Embryonic facial prominence (tissue), 1 donor: ENCODE results near the gene NUDT3.
"Not testable (repeated sequence)": the region's sequence is repeated elsewhere in the genome, so short reads cannot be mapped to it uniquely, and the experiment has no call there.

Experiments used
- DNase-seq: peaks from one replicate; pipeline ENCODE4 v3.0.0-alpha.2; 2016; ENCODE audit errors: extremely low spot score

The NUDT3 gene

DNA sequence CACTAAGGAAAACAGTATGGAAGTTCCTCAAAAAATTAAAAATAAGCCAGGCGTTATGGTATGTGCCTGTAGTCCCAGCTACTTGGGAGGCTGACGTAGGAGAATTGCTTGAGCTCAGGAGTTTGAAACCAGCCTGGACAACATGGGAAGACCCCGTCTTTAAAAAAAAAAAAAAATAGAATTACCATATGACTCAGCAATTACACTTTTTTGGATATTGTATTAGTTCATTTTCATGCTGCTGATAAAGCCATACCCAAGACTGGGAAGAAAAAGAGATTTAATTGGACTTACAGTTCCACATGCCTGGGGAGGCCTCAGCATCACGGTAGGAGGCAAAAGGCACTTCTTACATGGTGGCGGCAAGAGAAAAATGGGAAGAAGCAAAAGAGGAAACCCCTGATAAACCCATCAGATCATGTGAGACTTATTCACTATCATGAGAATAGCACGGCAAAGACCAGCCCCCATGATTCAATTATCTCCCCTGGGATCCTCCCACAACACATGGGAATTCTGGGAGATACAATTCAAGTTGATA is 132.9 kb downstream of the NUDT3 start:
- no peak for DNase-seq

DNA sequence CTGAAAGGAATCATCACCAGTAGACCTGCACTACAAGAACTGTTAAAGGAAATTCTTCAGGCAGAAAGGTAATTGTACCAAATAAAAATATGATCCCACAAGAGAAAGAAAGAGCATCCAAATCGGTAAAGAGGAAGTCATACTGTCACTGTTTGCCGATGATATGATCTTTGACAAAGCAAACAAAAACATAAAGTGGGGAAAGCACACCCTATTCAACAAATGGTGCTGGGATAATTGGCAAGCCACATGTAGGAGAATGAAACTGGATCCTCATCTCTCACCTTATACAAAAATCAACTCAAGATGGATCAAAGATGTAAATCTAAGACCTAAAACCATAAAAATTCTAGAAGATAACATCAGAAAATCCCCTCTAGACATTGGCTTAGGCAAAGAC is 140.1 kb downstream of the NUDT3 start:
- not testable (repeated sequence) for DNase-seq

GRCh38 chr6:34249469-34250261 is 142.8 kb downstream of the NUDT3 start:
- DNase-seq, result no peak

- DNase-seq, result peak; percentile 89
Measured at GRCh38 chr6:34248727-34249468, 143.6 kb downstream of the NUDT3 start, which contains the start of gene SMIM29. TSS of gene SMIM29 (minus strand) at chr6:34249006. CDS start at chr6:34247791, 1,215 bp downstream.

DNA sequence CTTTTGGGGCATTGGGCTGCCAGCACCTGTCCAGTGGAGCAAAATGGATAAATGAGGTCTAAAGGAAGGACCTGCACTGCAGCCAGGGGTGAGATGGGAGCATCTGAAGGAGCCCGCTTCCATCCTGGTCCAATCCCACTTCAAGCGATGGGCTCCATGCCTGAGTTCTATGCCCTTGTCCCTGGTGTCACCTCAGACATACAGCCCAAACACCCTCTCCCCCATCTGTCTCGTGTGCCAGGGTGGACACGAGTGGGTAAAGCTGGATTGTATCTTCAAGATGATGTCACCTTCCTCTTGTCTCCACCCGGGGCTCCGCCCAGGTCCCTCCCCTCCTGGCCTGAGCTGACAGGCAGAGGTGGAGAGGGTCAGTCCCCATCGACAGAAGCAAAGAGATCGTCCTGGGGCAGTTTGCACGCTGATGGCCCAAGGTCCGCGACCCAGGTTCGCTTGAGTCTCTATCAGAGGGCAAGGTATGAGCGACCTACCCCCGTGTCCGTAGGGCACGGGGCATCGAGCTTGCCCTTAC is 144.2 kb downstream of the NUDT3 start:
- no peak for DNase-seq

GRCh38 chr6:34247481-34248197 is 144.8 kb downstream of the NUDT3 start:
- no peak for DNase-seq

DNA sequence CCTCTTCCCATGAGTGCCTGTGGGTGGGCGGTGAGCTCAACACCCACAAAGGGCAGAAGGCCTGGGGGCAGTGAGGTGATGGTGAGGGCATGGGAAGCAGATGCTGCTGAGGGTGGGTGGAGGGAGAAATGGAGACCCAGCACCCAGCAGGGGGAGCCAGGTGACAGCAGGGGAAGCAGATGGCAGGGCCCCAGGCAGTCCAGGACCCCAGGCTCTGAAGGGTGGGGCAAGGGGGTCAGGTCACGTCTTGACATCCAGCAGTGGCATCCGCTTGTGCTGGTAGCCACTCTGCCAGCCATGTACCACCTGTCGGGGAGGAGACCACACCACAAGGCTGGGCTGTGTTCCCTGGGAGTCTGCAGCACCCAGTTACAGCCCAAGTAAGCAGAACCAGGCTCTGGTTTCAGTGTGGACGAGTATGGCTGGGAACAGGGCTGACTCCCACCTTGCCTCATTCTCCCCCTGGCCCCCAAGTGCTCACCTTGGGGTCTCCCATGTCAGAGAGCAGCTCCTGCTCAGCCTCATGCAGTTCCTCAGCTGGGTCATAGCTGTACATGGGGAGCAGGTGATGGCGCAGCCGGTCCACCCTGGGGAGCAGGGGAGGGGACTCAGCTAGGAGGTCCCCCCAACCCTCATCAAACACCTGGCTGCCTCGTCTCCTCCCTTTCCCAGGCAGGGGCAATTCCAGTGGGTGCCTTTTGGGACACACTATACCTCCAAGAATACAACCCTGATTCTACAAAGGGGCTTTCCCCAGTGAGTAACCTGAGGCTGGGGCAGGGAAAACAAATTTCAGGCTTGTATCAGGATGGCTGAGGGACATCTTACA is 145.7 kb downstream of the NUDT3 start:
- no peak for DNase-seq

- no peak for DNase-seq
Measured at GRCh38 chr6:34246249-34246562, 146.3 kb downstream of the NUDT3 start.

DNA sequence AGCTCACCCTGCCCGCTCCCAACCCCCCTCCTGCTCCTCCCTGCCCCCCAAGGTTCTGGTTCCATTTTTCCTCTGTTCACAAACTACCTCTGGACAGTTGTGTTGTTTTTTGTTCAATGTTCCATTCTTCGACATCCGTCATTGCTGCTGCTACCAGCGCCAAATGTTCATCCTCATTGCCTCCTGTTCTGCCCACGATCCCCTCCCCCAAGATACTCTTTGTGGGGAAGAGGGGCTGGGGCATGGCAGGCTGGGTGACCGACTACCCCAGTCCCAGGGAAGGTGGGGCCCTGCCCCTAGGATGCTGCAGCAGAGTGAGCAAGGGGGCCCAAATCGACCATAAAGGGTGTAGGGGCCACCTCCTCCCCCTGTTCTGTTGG is 146.7 kb downstream of the NUDT3 start:
- DNase-seq, result not testable (repeated sequence)

DNA sequence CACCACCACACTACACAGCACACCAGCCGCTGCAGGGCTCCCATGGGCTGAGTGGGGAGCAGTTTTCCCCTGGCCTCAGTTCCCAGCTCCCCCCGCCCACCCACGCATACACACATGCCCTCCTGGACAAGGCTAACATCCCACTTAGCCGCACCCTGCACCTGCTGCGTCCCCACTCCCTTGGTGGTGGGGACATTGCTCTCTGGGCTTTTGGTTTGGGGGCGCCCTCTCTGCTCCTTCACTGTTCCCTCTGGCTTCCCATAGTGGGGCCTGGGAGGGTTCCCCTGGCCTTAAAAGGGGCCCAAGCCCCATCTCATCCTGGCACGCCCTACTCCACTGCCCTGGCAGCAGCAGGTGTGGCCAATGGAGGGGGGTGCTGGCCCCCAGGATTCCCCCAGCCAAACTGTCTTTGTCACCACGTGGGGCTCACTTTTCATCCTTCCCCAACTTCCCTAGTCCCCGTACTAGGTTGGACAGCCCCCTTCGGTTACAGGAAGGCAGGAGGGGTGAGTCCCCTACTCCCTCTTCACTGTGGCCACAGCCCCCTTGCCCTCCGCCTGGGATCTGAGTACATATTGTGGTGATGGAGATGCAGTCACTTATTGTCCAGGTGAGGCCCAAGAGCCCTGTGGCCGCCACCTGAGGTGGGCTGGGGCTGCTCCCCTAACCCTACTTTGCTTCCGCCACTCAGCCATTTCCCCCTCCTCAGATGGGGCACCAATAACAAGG is 147.3 kb downstream of the NUDT3 start:
- not testable (repeated sequence) for DNase-seq

- no peak for DNase-seq
Measured at GRCh38 chr6:34243901-34244884, 148.3 kb downstream of the NUDT3 start.

GRCh38 chr6:34243131-34243771 is 149.2 kb downstream of the NUDT3 start:
- DNase-seq, result no peak

- DNase-seq, result no peak
Measured at GRCh38 chr6:34242252-34243130, 150.0 kb downstream of the NUDT3 start.

GRCh38 chr6:34241351-34242215 is 150.9 kb downstream of the NUDT3 start:
- DNase-seq, result no peak

DNA sequence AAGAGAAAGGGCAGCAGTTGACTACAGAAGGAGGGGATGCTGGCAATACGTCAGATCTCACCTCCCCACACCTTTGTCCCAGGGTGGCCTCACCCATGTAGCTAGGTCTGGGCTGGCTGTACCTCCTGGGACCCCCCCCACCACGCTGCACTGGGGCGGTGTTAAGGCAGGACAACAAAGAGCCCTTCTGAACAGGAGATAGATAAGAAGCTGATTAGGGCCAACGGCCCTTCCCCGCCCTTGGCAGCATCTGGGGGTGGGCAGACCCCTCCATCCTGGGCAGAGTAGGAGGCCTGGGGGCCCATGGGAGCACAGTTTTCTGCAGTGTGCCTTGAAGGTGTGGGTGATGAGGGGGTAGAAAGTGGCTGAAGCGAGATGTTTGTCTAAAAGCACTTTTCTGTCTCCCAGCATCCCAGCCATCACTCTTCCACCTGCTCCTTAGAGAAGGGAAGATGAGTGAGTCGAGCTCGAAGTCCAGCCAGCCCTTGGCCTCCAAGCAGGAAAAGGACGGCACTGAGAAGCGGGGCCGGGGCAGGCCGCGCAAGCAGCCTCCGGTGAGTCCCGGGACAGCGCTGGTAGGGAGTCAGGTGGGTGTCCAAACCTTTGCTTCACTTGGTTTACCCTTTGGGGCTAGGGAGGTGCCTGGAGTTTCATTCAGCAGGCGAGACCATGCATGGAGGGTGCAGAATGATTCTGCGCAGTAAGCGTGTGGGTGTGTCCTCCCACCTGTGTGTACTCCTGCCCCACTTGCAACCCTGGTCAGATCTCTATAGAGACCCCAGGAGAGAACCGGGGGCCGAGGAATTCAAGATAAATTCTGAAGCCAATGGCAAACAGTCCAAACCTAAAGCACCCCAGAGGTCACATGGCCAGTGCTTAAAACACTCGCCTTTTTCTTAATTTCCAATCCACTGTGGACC is 151.9 kb downstream of the NUDT3 start:
- no peak for DNase-seq

- no peak for DNase-seq
Measured at GRCh38 chr6:34239893-34240292, 152.6 kb downstream of the NUDT3 start.
